EH (cell line): ENCODE measurements around the gene COTL1.
A peak's percentile ranks its signal among the peaks of the same experiment; 100 is the strongest.
"Not testable (repeated sequence)": the region's sequence is repeated elsewhere in the genome, so short reads cannot be mapped to it uniquely, and the experiment has no call there.

Source experiments
- DNase-seq: peaks from one replicate; pipeline ENCODE4 v3.0.0-alpha.2; 2015; ENCODE audit warnings: low read depth

COTL1 gene

DNA sequence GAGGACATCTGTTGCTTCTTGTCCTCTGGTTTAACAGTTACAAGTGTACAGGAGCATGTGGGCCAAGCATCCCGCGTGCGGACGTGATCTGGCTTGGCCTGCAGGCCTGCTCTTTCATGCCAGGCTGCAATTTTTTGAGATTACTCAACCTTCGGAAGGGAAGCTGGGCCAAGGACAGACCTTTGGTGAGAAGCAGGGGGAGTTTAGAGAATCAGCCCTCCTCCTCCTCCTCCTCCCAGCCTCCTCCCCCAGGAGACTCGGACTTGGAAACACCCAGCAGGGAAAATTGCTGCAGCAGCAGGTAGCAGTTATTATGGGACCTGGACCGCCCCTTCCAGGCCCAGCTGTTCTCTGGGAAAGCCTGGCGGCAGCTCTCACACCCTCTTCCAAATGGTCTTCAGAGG, 25.3 kb upstream of the COTL1 start:
- DNase-seq = peak; percentile 96

DNA sequence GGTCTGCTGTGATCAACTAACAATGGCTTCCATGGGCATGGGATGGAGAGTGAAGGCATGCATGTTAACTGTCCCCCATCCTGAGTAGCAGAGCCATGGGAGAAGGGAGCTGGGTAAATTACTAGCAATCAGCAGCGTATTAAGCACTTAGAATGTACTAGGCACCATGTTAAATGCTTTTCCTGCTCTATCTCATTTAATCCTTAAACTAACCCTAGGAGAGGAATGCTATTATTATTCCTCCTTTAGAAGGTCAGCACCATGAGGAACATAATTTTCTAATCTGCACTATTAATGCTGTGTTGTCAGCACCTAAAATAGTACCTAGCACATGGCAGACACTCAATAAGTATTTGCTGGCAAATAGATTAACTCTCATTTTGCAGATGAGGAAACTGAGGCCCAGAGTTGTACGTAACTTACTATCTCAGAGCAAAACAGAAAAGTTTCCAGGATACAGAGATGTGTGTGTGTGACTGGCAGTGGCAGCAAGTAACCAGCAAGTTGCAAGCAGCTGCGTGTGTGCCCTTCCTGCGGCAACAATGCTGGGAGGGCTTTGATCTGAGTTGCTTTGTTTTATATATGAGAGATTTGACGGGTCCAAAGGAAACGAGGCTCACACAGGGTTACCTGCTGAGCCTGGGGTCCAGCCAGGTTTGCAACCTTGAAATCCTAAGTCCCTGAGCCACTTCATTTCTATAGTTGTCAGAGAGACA, 23.9 kb upstream of the COTL1 start:
- DNase-seq = no peak

DNA sequence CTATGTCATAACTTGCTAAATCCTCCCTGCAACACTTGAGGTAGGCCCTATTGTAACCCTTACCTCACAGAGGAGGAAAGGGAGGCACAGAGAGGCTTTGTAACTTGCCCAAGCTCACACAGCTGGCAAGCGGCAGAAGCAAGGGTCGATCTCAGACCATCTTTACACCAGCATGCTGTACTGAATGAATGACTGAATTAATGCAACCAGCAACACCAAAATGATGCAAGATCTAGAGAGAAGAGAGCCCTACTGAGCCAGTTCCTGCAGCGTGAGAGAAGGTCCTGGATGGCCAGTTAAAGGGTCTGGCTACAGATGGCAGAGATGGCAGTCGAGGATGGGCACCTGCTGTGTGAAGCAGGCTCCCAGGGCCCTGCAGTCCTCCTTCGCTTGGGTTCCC, 22.3 kb upstream of the COTL1 start:
- DNase-seq = no peak

DNA sequence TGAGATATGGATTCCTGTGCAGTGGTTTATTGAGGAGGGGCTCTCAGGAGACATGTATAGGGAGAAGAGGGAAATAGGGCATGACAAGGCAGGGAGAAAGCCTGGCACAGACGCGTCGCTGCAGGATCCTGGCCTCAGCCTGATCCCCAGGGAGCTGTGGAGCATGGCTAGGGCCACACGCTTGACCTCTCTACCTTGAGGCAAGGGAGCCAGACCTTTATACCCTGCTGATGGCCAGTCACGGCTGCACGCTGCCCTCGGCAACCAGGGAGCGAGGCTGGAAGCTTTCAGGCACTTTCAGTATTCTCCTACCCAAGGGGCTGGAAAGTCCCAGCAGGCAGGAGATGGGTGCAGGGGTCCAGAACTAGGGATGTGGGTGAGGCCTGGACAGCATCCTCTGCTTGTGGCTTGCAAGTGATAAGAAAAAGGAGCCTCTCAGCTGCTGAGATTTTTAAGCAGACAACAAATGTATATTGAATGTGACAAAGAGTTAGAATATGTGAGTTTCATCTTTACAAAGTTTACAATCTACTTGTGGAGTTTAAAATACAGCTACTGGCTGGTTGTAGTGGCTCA, 20.4 kb upstream of the COTL1 start:
- no peak for DNase-seq

DNA sequence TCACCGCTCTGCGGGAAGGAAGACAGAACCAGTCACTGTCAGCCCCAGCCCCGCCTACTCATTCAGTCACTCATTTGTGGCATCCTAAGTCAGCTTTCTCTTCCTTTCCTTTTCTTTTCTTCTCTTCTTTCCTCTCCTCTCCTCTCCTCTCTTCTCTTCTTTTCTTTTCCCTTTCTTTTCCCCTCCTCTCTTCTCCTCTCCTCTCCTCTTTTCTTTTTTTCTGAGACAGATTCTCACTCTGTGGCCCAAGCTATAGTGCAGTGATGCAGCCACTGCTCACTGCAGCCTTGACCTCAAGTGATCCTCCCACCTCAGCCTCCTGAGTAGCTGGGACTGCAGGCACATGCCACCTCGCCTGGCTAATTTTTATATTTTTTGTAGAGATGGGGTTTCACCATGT, 19.8 kb upstream of the COTL1 start:
- no peak for DNase-seq

DNA sequence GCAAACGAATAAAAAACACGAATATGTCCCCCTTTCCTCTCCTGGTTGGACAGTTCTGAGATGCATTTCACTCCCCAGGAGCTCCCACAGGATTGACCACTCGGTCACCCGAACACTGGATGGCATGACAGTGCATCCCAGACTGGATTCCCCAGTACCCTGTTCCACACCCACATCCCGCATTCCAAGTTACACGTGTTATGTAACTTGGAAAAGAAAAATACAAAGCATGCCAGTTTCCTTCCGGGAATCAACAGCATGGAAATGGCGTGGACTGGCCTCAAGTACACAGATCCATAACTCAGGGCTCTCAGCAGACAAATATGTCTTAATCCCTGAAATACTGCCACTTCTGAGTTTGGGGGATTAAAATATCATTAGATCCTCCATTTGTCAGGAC, 17.8 kb upstream of the COTL1 start:
- no peak for DNase-seq

DNA sequence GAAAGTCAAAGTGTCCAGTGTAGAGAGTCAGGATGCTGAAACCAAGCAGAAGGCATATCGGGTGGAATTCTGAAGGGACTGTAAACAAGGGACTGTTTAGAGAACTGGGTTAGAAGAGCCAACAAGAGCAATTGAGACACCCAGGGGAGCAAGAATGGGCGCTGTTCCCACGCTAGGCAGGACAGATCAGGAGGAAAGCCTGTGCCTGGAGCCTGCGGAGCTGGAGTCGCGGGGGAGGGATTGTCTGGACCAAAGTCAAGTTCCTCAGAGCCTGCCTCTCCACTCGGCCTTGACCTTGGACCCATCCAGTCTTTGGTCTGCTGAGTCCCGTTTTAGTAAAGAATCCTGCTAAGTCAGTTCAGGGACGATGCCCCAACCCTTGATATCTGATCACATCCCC, 15.7 kb upstream of the COTL1 start:
- DNase-seq = no peak

DNA sequence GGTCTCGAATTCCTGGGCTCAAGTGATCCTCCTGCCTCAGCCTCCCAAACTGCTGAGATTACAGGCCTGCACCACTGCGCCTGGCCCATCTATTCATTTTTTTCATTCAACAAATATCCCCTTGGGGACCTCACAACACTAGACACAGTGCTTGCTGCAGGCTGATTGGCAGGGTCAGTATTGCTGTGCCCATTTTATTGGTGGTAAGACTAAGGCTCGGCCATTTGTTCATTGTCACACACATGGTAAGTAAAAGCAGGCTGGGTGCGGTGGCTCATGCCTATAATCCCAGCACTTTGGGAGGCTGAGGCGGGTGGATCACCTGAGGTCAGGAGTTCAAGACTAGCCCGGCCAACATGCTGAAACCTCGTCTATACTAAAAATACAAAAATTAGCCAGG, 15.0 kb upstream of the COTL1 start:
- not testable (repeated sequence) for DNase-seq

DNA sequence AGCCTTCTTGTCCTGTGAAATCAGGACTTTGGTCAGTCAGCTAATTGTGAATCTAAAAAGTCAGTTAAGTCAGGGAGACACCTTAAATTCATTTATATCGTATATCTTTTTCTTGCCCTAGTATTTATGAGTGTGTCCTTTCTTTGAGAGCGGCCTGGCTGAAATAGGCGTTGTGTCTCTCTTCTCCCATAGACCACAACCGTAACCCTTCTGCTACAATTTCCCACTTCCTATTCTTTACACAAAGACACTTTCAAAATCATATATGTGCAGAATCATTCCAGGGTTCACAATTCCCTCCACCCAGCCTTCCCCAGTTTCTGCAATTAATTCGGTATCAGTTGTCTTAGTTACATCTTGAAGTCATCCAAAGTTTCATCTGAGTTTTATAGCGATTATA, 14.0 kb upstream of the COTL1 start:
- no peak for DNase-seq

DNA sequence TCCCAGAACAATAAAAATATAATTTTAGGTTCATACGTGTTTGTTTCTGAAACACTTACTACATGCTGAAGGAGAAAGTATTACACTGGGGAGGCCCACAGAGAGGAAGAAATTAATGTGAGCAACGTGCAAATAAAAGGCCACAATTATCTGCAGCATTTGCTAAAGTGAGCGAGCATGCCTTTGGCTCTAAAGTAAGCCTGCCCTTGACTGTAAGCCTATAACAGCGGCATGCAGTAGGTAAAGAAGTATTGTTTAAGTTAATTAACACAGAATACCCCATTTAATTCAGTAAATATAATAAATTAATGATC, 13.2 kb upstream of the COTL1 start:
- no peak for DNase-seq

DNA sequence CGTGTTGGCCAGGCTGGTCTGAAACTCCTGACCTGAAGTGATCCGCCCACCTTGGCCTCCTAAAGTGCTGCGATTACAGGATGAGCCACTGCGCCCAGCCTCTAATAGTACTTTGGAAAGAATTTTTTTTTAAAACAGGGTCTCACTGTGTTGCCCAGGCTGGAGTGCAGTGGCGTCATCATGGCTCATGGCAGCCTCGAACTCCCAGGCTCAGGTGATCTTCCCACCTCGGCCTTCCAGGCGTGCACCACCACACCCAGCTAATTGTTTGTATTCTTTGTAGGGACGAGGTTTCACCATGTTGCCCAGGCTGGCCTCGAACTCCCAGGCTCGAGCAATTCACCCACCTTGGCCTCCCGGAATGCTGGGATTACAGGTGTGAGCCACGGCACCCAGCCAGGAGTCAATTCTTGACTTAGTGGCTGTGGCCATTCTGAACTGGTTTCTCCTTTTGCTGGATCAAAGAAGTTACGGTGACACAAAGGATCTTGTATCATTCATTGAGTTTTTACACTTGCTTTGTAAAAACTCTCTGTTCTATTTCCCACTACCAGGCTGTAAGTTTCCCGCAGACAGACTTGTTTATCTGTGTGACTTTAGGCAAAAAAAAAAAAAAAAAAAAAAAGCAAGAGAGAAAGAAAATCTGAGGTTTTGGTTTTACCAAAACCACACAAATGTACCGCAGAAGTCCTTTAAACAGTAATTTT, 12.7 kb upstream of the COTL1 start:
- no peak for DNase-seq

DNA sequence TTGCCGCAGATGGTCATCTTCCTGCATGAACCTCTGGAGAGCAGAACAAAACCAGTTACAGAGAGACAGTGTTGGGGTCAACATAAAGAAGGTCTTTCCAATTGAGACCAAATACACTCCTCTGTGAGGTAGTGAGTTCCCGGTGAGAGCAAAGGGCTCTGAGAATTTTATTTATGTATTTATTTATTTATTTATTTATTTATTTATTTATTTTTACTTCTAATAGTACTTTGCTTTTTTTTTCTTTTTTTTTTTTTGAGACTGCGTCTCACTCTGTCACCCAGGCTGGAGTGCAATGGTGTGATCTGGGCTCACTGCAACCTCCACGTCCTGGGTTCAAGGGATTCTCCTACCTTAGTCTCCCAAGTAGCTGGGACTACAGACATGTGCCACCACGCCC, 12.1 kb upstream of the COTL1 start:
- no peak for DNase-seq

DNA sequence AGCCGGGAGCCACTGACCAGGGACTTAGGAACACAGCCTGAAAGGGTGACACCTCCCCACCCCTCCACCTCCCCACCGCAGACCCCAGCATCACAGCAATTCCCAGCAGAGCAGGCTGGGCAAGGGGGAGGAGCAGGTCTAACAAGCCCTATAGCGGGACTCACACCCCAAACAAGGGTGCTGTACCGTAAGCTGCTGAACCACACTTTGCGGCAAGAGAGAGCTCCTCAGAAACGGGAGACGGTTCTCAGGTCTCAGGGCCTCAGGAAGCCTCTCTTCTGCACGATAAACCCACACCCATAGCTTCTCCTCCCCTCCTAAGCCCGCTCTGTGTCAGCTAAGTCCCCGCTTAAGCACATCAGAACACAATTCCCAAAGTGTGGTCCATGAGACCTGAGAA, 11.7 kb upstream of the COTL1 start:
- no peak for DNase-seq

DNA sequence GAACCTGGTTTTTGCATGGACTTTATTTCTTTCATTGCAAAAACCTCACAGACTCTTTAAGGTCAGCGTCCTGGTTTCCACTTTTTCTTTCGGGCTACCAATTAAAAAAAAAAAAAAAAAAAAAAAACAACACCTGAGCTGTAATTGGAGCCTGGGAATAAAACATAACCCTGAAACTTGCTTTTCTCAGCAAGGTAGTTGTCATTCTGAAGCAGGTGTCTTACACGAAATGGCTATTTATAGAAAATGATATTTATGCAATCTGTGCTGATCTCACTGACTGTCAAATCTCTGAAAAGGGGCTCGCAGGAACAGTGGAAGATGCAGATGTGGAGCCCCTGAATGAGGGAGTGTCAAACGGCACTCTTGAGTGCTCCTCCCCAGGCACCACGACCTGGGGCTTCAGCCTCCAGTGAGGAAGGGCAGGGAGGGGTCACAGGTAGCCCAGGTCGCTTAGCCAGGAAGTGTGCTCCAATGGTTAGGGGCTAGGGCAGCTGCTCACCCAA, 10.4 kb upstream of the COTL1 start:
- DNase-seq = no peak

DNA sequence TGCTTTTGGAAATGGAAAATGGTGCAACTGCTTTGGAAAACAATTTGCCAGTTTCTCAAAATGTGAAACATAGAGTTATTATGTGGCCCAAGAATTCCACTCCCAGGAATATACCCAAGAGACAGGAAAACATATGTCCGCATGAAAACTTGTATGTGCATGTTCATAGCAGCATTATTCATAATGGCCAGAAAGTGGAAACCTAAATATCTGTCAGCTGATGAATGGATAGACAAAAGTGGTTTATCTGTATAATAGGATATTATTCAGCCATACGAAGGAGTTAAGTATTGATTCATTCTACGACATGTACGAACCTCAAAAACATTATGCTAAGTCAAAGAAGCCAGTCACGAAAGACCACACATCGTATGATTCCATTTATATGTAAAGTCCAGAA, 7.7 kb upstream of the COTL1 start:
- DNase-seq = no peak

DNA sequence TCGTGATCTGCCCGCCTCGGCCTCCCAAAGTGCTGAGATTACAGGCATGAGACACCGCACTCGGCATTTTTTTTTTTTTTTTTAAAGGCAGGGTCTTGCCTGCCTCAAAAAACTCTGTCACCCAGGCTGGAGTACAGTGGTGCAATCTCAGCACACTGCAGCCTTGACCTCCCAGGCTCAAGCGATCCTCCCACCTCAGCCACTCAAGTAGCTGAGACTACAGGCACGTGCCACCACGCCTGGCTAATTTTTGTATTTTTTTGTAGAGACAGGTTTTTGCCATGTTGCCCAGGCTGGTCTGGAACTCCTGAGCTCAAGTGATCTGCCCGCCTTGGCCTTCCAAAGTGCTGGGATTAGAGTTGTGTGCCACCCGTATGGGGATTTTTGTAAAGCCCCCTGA, 3.0 kb upstream of the COTL1 start:
- DNase-seq = not testable (repeated sequence)

DNA sequence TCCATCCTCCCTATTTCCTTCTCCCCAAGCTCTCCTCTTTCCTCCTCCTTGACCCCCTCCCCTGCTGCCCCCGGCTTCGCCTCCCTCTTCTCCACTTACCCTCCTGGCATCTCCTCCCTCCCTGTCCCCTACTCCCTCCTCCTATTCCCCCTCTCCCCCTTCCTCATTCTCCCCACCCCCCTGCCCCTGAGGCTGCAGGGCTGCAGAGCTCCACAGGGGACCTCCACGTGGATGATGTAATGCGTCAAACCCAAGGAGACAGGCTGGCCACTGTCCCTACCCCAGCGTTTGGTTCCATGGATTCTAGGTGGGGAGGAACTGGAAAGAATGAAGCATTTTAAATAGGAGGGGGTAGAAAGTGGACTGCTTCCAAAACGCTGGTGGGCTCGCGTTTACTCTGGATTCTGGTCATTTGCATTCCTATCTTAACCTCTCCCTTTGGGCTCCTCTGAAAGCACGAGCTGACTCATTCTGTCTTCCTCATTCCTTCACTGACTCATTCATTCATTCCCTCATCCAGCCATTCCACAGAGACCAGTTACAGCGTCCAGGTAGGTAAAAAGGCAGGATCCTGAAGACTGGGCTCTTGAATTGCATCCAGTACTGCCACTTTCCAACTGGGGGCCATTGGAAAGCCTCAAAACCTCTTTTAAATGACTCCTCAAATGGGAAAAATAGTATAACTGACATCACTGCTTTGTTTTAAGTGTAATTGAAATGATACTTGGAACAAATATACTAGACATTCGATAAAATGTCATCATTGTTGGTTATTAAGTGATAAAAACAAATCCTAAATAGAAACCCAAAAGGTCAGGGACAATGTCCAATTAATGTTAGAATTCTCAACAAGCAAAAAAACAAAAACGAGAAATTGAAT, 943 bp upstream of the COTL1 start:
- DNase-seq = peak; percentile 99

DNA sequence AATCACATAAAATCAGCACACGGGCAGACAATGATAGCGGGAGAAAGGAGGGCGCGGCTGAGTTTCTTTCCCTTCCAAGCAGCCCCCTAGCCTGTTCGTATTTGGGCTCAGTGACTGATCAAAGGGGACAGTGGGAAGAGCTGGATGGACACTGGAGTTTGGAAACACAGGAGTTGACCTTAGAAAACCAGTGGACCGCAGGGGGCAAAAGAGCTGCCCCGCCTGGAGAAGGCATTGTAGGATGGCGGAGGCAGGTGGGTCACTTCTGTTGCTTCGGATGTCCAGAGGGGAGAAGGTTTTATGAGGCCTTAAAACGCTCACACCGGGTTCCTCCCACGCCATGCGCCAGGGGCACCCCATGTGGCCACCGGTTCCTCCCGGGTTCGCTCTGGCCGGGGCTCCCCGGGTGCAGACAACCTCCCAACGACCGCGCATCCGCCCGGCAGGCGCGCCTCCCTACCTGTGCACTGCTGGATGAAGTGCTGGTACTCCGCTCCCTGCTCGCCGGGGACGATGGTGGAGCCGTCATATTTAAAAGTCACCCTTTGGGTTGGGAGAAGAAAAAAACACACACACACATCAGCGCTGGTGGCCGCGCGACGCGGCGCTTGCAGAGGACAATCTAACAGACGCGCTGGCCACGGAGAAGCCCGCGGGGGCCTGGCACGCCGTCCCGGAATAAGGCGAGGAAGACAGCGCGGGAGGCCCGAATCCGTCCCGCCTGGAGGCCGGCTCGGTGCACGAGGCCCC, 662 bp downstream of the COTL1 start:
- peak; percentile 31 for DNase-seq

DNA sequence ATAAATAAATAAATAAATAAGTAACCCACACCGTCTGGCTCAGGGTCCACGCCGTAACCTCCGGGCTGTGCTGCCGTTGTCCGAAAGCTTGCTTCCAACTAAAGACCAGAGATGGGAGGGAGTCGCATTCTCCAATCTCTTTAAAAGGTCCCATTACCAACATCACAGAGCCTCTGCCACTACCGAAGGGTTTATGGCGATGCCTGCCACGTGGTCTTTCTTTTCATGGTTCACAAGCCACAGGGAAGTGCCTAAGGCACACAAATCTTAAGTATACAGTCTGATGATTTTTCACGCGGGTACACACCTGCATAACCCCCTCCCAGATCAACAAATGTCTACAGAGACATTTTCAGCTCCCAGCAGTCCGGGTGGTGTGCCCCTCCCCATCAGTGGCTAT, 1.4 kb downstream of the COTL1 start:
- peak; percentile 53 for DNase-seq

DNA sequence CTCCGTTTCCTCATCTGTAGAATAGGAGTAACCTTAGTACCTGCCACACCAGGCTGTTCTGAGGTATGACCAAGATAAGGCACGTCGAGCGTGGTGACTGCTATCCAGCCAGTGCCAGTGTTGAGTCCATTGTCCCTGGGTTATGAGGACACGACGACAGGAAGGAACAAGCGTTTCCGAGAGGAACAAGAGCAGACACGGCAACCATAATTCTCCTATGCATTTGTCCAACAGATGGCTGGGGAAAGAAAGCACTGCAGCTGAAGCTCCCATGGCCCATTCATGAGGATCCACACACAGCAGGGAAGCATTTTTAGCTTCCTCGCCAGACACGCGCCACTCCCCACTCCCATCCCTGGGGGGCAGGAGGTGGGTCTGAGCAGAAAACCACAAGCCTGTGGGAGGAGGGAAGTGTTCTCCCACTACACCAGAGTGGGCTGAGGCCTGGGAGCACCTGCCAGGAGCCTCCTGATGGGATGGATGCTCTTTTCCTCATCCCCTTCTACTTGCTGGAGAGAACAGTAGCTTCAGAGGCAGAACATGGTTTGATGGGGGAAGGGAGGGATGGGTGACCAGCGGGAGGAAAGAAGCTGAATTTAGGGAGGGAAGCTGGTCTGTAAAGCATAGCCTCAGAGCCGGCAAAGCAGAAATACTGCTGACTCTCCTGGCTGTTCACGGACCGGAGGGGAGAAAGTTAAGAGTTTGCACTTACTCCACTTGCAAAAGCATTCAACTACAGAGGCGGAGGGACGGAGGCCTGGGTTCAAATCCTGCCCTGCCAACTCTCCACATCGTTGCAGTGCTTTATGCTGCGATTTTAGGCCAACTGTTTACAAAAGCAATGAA, 2.7 kb downstream of the COTL1 start:
- peak; percentile 36 for DNase-seq

DNA sequence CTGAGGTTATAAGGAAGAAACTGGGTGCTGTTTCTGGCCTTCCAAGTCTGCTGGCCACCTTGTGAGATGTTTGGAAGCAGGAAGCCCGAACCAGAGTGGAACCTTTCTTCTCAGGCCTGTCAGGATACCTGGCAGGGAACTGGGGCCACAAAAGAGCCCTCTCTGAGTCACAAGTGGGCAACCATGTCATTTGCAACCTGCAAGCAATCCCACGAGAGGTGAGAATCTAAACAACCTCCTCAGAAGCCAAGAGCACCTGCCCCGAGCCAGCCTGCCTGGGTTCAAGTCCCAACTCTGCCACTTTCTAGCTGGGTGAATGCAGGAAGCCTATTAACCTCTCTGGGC, 3.3 kb downstream of the COTL1 start:
- DNase-seq = no peak
